GM18951 (cell line): ENCODE data around the gene TUBD1.
"Not testable (repeated sequence)": the region's sequence is repeated elsewhere in the genome, so short reads cannot be mapped to it uniquely, and the experiment has no call there.

ENCODE experiments used
- POLR2A ChIP-seq: IDR thresholded peaks from 4 replicates; pipeline ENCODE4 v1.6.1; 2011; ENCODE audit warnings: mild to moderate bottlenecking; ENCODE audit not compliant: insufficient read length, insufficient read depth; ENCODE audit errors: extremely low read depth
- in situ Hi-C: fragments of 300-500 bp; cut with MboI; formaldehyde crosslinking; loops from one replicate; pipeline ENCODE4 v1.12.0; 2022; ENCODE audit warnings: low sequenced_read_pairs, mixed read lengths, inconsistent platforms; ENCODE audit not compliant: unreplicated experiment

TUBD1 gene

DNA sequence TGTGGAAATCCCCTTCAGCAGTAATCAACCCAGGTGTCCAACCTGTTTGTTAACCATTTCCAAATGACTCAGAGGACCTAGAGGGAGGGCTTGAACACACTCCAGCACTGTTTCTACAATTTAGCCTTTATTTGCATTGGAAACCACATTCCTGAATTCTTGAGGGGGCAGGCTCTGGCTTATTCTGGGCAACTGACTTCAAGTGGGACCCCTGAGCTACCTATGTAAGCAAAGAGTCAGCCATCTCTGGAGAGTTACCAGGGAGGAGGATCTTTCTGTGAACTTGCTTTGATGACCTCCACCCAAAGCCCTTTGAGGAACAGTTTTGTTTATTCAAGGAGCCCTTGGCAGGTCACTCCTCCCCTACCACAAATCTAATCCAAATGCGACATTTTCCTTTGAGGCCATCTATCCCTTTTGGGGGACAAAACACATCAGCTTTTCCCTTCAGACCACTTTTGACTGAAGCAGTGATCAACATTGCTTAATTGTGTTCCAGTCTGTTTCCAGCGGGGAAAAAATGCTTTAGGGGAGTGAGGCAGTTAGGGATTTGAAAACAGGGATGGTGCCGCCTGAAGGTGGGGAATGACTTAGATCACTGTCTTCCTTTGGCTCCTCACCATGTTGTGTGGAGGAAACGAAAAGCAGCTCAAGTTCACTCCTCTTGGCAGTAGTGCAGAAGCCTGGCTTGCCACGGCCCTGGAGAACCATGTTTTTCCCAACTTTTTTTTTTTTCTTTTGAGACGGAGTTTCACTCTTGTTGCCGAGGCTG is 46.2 kb downstream of the TUBD1 start:
- peak; percentile 38 for TF ChIP-seq POLR2A
- in situ Hi-C loops = no loop called here

DNA sequence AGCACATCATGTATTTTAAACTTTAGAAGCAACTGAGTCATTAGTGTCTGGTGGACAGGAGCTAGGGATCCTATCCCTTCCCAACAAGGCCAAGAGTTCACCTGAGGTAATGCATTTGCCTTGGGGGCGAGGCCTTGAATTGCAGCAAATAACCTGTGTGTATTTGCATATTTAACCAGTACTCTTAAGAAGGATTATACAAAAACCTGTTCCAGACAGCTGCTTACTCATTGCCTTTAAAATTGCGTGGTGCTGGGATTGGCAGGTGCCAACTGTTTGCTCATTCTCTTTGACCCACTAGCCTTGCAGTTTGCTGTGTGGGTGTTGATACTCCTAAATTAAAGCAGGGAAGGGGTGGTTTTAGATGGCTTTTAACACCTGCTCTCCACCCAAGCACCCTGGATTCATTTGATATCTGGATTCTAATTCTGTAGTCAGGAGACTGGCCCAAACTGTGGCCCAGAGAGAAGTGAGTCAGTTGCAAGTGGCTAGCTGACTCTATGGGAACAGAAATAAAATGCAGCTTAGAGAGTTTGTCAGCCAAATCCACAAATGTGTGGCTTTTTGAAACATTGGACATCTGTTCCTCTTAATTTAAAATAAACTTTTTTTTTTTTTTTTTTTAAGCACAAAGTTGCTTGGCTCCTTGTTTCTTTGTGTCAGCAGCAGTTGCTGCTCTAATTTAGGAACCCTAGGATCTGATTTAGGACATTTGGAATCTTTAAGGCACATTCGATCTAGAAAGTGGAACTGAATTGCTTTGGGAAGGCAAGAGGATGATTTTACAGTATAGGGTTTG is 46.9 kb downstream of the TUBD1 start:
- in situ Hi-C loops = no loop called here
- no peak for TF ChIP-seq POLR2A

DNA sequence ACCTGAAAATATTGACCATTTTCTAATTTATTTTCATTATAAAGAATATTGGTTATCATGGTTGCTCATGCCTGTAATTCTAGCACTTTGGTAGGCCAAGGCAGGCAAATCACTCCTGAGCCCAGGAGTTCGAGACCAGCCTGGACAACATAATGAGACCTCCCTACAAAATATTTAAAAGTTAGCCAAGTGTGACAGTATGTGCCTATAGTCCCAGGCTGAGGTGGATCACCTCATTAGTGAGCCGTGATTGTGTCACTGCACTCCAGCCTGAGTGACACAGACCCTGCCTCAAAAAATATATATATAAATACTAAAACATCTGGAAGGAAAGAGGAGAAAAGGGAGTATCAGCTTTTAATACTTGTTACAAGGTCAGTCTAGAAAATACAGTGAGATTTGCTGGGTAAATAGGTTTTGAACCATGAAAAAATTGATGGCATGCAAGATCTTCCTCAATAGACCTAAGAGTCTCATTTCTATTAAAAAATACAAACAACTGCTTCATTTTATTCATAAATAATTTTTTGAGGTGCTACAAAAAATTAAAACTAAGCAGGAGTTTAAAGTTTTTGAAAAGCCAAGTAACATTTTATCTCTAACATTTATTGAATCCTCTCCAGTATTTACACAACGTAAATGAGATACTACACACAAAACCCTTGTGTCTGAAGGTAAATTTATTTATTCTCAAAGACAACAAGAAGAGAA is 47.7 kb downstream of the TUBD1 start:
- no peak for TF ChIP-seq POLR2A
- in situ Hi-C loops = no loop called here

DNA sequence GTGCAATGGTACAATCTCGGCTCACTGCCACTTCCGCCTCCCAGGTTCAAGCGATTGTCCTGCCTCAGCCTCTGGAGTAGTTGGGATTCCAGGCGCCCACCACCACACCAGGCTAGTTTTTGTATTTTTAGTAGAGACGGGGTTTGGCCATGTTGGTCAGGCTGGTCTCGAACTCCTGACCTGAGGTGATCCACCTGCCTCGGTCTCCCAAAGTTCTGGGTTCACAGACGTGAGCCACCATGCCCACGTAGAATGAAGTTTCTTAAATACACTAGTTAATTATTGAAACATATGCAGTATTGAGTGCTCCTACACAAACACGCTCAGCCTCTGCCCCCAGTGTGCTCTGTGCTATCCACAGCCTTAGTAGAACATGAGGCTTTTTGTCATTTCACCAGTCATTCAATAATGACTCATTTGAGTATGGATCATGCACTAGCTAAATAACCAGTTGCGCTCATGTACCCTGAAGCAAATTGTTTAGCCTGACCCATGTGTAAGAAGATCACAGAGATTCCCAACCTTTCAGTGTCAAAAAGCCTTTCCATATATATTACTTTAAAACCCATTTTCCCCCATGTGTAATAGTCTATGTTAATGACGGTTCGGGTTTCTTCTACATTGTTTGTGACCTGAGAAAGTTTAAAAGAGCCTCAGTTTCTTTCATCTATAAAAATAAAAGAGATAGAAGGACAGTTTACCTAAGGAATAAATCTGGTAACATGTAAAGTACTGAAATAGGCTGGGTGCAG is 49.7 kb downstream of the TUBD1 start:
- in situ Hi-C loops = no loop called here
- peak; percentile 65 for TF ChIP-seq POLR2A

DNA sequence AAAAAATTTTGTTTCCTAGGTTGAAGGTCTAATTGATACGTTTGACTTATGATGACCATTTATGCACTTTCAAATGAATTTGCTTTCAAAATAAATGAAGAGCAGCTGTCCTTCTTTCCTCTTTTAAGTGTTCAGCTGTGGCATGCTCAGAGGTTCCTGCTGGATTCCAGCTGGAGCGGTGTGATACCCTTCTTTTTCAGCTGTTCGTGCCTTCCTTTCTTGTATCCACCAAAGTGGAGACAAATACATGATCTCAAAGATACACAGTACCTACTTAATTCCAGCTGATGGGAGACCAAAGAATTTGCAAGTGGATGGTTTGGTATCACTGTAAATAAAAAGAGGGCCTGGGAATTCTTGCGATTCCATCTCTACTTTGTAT is 50.9 kb downstream of the TUBD1 start:
- in situ Hi-C loops = not testable (repeated sequence)

DNA sequence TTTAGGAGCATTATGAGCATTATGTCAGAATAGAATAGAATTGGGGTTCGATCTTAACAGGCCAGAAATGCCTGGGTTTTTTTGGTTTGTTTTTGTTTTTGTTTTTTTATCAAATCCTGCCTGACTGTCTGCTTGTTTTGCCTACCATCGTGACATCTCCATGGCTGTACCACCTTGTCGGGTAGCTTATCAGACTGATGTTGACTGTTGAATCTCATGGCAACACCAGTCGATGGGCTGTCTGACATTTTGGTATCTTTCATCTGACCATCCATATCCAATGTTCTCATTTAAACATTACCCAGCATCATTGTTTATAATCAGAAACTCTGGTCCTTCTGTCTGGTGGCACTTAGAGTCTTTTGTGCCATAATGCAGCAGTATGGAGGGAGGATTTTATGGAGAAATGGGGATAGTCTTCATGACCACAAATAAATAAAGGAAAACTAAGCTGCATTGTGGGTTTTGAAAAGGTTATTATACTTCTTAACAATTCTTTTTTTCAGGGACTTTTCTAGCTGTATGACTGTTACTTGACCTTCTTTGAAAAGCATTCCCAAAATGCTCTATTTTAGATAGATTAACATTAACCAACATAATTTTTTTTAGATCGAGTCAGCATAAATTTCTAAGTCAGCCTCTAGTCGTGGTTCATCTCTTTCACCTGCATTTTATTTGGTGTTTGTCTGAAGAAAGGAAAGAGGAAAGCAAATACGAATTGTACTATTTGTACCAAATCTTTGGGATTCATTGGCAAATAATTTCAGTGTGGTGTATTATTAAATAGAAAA is 51.5 kb downstream of the TUBD1 start:
- in situ Hi-C loops = not testable (repeated sequence)

DNA sequence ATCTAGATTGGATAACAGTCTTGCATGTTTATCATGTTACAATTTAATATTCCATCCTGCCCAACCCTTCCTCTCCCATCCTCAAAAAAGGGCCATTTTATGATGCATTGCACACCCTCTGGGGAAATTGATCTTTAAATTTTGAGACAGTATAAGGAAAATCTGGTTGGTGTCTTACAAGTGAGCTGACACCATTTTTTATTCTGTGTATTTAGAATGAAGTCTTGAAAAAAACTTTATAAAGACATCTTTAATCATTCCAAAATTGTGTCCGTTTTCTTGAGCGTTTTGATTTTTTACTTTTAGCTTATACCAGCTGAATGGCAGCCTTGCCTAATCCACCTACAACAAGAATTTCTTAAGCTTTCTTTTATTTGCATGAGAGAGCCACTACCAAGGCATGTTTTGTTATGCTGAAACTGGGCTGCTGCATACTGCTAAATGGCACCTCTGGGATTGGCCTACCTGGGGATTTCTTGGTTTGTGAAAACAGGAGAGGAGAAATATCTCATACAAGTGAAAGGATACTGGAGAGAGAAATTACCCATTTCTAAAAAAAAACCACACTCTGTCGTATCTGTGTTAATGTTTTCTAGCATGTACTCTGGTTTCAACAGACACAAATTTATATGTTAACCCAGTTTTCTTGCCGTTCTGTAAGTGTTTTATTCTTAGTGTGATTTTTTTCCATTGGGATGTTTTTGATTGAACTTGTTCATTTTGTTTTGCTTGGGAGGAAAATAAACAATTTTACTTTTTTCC is 52.2 kb downstream of the TUBD1 start:
- in situ Hi-C loops = no loop called here
- peak; percentile 45 for TF ChIP-seq POLR2A

DNA sequence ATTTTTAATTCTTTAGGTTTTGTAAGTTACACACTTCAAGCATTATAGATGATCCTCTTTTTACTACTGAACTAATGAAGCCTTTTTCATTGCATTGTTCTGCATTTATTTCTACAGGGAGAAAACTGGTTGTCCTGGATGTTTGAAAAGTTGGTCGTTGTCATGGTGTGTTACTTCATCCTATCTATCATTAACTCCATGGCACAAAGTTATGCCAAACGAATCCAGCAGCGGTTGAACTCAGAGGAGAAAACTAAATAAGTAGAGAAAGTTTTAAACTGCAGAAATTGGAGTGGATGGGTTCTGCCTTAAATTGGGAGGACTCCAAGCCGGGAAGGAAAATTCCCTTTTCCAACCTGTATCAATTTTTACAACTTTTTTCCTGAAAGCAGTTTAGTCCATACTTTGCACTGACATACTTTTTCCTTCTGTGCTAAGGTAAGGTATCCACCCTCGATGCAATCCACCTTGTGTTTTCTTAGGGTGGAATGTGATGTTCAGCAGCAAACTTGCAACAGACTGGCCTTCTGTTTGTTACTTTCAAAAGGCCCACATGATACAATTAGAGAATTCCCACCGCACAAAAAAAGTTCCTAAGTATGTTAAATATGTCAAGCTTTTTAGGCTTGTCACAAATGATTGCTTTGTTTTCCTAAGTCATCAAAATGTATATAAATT is 53.0 kb downstream of the TUBD1 start:
- in situ Hi-C loops = no loop called here

DNA sequence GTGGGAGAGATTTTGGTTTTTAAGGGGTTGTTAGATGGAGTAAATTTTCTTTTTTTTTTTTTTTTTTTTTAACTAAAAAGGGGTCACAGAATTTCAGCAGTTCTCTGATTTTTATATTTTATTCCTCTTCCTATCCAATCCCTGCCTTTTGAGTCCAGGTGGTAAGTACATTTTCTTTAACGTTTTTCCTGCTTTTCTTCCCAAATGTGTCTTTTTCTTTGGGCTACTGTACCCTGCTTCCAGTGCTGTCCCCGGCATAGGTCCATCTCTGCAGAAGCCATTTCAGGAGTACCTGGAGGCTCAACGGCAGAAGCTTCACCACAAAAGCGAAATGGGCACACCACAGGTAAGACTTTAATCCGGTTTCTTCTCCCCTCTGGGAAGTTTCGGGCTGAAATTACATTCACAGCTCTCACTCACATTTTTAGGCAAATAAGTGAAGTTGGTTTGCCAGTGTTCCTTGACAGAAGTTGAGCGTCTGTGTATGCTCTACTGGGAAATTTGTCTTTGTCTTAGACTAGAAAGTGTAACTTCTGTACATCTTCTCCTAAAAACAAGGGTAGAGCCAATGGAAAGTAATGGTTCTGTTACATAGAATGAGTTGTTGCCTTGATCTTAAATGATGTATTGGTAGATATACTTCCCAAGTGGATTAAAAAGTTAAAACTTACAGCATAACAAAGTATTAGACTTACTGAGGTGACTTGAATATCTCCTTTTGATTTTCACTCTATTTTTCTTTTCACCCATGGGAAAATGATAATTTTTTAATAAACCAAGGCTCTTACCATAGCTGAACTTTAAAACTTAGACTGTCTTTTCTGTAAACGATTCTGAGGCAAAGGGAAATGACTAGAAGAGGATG is 54.5 kb downstream of the TUBD1 start:
- in situ Hi-C loops = no loop called here
- TF ChIP-seq POLR2A = peak; percentile 40

More for the DNA sequence above, 53.0 kb downstream of the TUBD1 start:
- TF ChIP-seq POLR2A = peak; percentile 39

DNA sequence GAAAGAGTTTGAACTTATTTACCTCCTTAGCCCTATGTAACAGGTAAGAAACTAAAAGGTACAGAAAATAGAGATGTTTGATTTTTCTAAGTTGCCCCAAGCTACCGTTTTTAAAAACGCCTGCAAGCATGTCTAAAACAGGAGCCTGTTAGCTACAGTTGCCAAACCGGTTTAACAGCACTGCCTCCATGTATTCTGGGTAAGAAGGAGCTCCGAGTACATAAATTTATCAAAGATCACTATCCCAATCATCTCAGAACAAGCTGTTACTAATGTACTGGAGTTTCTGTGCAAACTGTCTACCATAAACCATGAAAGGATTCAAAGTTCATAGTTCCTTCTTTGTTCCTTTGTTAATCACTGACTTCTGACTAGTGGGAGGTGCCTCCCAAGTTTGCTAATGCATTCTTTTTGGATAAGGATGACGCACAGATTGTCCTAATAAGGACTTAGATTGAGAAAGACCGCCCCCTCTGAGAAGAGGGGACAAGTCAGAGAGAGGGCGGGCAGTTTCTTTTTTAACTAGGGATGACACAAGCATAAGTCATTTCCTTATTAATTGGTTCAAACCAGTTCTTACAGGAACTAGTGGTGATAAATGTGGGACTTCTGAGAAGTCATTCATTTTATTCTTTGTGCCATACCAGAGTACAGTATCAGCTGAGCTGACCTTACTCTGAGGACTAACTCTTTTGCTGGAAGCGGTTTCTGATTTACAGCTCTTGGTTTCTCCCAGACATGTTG is 55.3 kb downstream of the TUBD1 start:
- in situ Hi-C loops = no loop called here
- TF ChIP-seq POLR2A = peak; percentile 80
